HG02973 (cell line): ENCODE measurements around the gene MZF1.
A peak's percentile ranks its signal among the peaks of the same experiment; 100 is the strongest.

Experiments
- ATAC-seq: cut with Tn5 transposase; IDR thresholded peaks from one replicate; pipeline ENCODE4 v1.9.1; 2021; ENCODE audit warnings: moderate library complexity; ENCODE audit not compliant: unreplicated experiment

The MZF1 gene

DNA sequence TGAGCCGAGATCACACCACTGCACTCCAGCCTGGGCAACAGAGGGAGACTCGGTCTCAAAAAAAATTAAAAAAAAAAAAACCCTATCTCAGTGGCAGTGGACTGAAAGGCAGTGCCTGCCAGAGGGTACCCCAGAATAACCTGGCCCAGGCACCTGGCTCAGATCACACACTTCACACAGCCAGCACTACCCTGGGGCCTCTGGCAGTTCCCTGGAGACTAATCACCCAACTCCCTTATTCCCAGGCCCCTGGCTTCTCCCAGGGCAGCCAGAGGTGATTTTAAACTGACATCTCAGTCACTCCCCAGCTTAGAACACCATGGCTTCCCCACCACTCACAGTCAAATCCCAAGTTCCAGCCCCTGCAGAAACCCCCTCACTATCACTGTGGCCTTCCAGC lies 57.9 kb downstream of the MZF1 start:
- ATAC-seq, result no peak

DNA sequence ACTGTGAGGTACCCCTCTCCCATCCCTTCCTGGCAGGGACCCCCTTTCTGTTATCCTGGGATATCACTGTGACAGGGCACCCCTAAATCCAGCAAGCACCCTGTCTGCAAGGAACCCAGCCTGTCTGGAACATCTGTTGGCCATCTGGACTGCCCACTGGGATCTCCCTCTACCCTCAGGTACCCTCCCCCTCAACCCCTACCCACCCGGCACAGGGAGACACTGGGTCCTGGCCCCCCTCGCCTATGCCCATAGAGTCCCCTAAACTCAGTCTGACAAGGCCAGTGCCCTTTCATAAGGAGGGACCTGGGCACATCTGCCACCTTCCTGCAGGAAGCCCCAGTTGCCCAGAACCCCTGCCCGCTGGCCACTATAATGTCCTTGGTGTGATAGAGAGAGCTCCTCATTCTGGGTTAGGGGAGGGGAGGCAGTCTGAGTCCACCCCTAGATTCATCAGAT lies 58.5 kb downstream of the MZF1 start:
- ATAC-seq, result no peak

DNA sequence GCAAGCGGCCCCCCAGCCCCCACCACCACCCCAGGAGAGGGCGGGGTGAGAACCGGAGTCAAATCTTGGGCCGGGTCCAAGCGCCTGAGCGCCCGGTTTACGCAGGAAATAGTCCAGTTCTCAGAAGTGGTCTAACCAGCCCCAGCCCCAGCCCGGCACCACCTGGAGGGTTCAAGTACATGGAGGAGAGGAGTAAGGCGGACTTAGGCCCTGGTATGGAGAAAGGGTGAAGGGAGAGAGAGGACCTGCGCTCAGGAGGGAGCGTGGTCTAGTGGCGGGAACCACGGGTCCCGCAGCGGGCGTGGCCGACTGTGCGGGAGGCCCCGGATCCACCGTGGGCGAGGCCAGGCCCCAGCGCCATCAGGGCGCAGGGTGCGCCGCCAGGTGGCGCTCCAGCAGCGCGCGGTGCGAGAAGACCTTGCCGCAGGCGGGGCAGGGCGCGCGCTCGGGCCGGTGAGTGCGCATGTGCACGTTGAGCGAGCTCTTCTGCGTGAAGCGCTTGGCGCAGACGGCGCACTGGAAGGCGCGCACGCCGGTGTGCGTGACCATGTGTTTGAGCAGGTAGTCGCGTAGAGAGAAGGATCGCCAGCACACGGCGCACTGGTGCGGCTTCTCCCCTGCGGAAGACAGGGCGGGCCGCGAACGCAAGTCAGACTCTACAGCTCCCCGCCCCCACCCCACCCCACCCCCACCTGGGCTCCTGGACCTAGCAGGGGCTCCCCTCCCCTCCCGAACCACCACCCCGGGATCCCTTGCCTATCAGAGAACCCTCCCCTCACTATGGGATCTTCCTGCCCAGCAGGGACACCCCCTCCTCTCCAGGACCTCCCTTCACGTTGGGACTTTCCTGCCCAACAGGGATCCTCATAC lies 59.2 kb downstream of the MZF1 start:
- peak; percentile 50 for ATAC-seq

DNA sequence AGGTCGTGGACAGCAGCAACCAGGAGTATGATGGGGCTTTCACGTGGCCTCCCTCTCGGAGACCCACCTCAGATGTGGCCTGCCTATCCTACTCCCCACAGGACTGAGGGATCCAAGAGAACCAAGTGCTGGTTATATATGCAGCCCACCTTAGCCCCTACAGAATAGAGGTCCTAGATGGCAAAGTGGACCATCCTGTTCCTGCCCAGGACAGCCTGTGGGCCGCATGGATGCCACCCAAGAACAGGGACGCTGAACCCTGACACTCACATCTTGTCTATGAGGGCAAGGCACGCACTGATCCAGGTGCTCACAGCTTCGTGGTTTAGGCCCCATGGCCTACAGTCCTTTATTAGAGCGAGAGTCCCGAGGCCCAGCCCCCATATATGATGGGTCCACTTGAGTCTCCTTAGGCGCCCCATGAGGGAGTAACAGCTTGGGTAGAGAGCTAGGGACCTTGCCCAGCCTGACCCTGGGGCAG lies 59.9 kb downstream of the MZF1 start:
- no peak for ATAC-seq
